IMR-90 (cell line): ENCODE results near the gene MID1IP1. TPM values are rescaled to one million over a fixed set of nuclear protein-coding genes. Genes with fewer than 3 reads are reported as not detected.

Experiments
- ATAC-seq: fragments of 200-7000 bp; cut with Tn5 transposase; 2 replicates; pipeline ENCODE4 v1.9.1; 2020; ENCODE audit warnings: low read depth, mild to moderate bottlenecking, moderate library complexity
- BruUV-seq: library from RNA; stranded (reverse); fragments of 400-500 nt; replicated peaks from 2 replicates; lab custom pipeline; 2021; lab: Mats Ljungman, UMichigan
- CTCF ChIA-PET: fragments of 300-600 bp; formaldehyde crosslinking; extraction: SDS; loops from one replicate; lab custom pipeline; 2021; ENCODE audit warnings: antibody characterized with exemption; lab: Yijun Ruan, JAX
- POLR2A ChIA-PET: fragments of 300-600 bp; sonication (Branson Sonifier 250); formaldehyde crosslinking; loops from one replicate; lab custom pipeline; 2022; ENCODE audit warnings: antibody characterized with exemption; ENCODE audit not compliant: unreplicated experiment; lab: Charles Lee
- DNase-seq: peaks from one replicate; pipeline ENCODE4 v3.0.0; 2013
- H2AFZ ChIP-seq: replicated peaks from 2 replicates; pipeline ENCODE3; 2013; ENCODE audit warnings: low read length, mild to moderate bottlenecking; ENCODE audit not compliant: poor library complexity
- H2AK5ac ChIP-seq: 2 replicates; pipeline ENCODE4 v1.6.1; 2013; ENCODE audit warnings: low read depth, low read length, inconsistent platforms
- H2AK9ac ChIP-seq: replicated peaks from 2 replicates; pipeline ENCODE3; 2013; ENCODE audit warnings: mild to moderate bottlenecking, low read depth, low read length, moderate library complexity; ENCODE audit not compliant: poor library complexity
- H2BK120ac ChIP-seq: 2 replicates; pipeline ENCODE4 v1.6.1; 2013; ENCODE audit warnings: low read depth, low read length, inconsistent platforms
- H2BK15ac ChIP-seq: 3 replicates; pipeline ENCODE4 v1.6.1; 2013; ENCODE audit warnings: low read depth, low read length, inconsistent platforms
- H2BK20ac ChIP-seq: 2 replicates; pipeline ENCODE4 v1.6.1; 2013; ENCODE audit warnings: low read depth, mild to moderate bottlenecking, inconsistent platforms, low read length, moderate library complexity
- H2BK5ac ChIP-seq: 2 replicates; pipeline ENCODE4 v1.6.1; 2013; ENCODE audit warnings: mild to moderate bottlenecking, low read depth, low read length, inconsistent platforms; ENCODE audit not compliant: poor library complexity, severe bottlenecking
- H3K14ac ChIP-seq: replicated peaks from 2 replicates; pipeline ENCODE4 v1.6.1; 2013; ENCODE audit warnings: low read depth, low read length, inconsistent platforms
- H3K18ac ChIP-seq: 2 replicates; pipeline ENCODE4 v1.6.1; 2013; ENCODE audit warnings: low read depth, low read length, control low read depth
- H3K23ac ChIP-seq: 2 replicates; pipeline ENCODE4 v1.6.1; 2013; ENCODE audit warnings: low read depth, low read length, inconsistent platforms
- H3K27ac ChIP-seq: 2 replicates; pipeline ENCODE4 v1.5.1; 2013; ENCODE audit warnings: mild to moderate bottlenecking, control low read depth, low read length; ENCODE audit not compliant: insufficient read depth
- H3K27me3 ChIP-seq: 2 replicates; pipeline ENCODE4 v1.6.1; 2013; ENCODE audit warnings: low read length; ENCODE audit not compliant: control insufficient read depth, insufficient read depth
- H3K36me3 ChIP-seq: 2 replicates; pipeline ENCODE4 v1.6.1; 2013; ENCODE audit warnings: low read length, mixed read lengths; ENCODE audit not compliant: control insufficient read depth, insufficient read depth
- H3K4ac ChIP-seq: 2 replicates; pipeline ENCODE4 v1.6.1; 2013; ENCODE audit warnings: low read depth, low read length, inconsistent platforms
- H3K4me1 ChIP-seq: 2 replicates; pipeline ENCODE4 v1.6.1; 2013; ENCODE audit warnings: low read length, mixed read lengths; ENCODE audit not compliant: control insufficient read depth, insufficient read depth
- H3K4me2 ChIP-seq: 2 replicates; pipeline ENCODE4 v1.6.1; 2013; ENCODE audit warnings: low read depth, mild to moderate bottlenecking, control low read depth, low read length, moderate library complexity
- H3K4me3 ChIP-seq: 2 replicates; pipeline ENCODE4 v1.5.1; 2013; ENCODE audit warnings: low read depth, mild to moderate bottlenecking, control low read depth, low read length, moderate library complexity; ENCODE audit not compliant: insufficient read depth
- H3K56ac ChIP-seq: 2 replicates; pipeline ENCODE4 v1.6.1; 2013; ENCODE audit warnings: low read length, inconsistent platforms; ENCODE audit not compliant: insufficient read depth; ENCODE audit errors: extremely low read depth
- H3K79me1 ChIP-seq, 2 experiments: 2 replicates each; pipeline ENCODE4 v1.6.1; 2013; ENCODE audit warnings: low read length in 2 of 2, inconsistent platforms in 1 of 2, low read depth in 1 of 2
- H3K9ac ChIP-seq: 2 replicates; pipeline ENCODE4 v1.6.1; 2013; ENCODE audit warnings: low read depth, low read length, control low read depth
- H3K9me1 ChIP-seq: 2 replicates; pipeline ENCODE4 v1.6.1; 2013; ENCODE audit warnings: low read length, inconsistent platforms; ENCODE audit not compliant: insufficient read depth
- H3K9me3 ChIP-seq: 2 replicates; pipeline ENCODE4 v1.6.1; 2013; ENCODE audit warnings: low read length; ENCODE audit not compliant: control insufficient read depth, insufficient read depth
- H4K20me1 ChIP-seq: 2 replicates; pipeline ENCODE4 v1.6.1; 2013; ENCODE audit warnings: low read length, inconsistent platforms; ENCODE audit not compliant: insufficient read depth
- H4K5ac ChIP-seq: 2 replicates; pipeline ENCODE4 v1.6.1; 2013; ENCODE audit warnings: mild to moderate bottlenecking, low read depth, low read length, control low read depth
- H4K8ac ChIP-seq, 2 experiments: 2 replicates each; pipeline ENCODE4 v1.6.1; 2013; ENCODE audit warnings: low read depth in 2 of 2, low read length in 2 of 2, control low read depth in 1 of 2, inconsistent platforms in 1 of 2
- H4K91ac ChIP-seq: 2 replicates; pipeline ENCODE4 v1.6.1; 2013; ENCODE audit warnings: low read depth, low read length, inconsistent platforms; ENCODE audit not compliant: insufficient read depth
- BHLHE40 ChIP-seq: fragments of 150-350 bp; IDR thresholded peaks from 2 replicates; pipeline ENCODE4 v1.6.1; 2016; ENCODE audit warnings: mild to moderate bottlenecking, low read depth, low read length
- CEBPB ChIP-seq: IDR thresholded peaks from 2 replicates; pipeline ENCODE4 v1.6.1; 2012; ENCODE audit warnings: low read depth, low read length, improper control_type of control experiment
- CHD1 ChIP-seq: IDR thresholded peaks from 2 replicates; pipeline ENCODE4 v1.6.1; 2012; ENCODE audit warnings: low read depth, low read length, improper control_type of control experiment
- ELK1 ChIP-seq: fragments of 150-350 bp; IDR thresholded peaks from 2 replicates; pipeline ENCODE4 v1.6.1; 2016; ENCODE audit warnings: low read depth, mild to moderate bottlenecking, low read length, moderate library complexity, borderline replicate concordance
- FOS ChIP-seq: fragments of 150-350 bp; IDR thresholded peaks from 2 replicates; pipeline ENCODE4 v1.6.1; 2016; ENCODE audit warnings: low read depth, low read length
- MAFK ChIP-seq: IDR thresholded peaks from 2 replicates; pipeline ENCODE4 v1.6.1; 2012; ENCODE audit warnings: low read depth, low read length, improper control_type of control experiment
- MAZ ChIP-seq: IDR thresholded peaks from 2 replicates; pipeline ENCODE4 v1.6.1; 2012; ENCODE audit warnings: low read depth, mild to moderate bottlenecking, low read length, improper control_type of control experiment, moderate library complexity, borderline replicate concordance
- MXI1 ChIP-seq: IDR thresholded peaks from 2 replicates; pipeline ENCODE4 v1.6.1; 2012; ENCODE audit warnings: low read depth, mild to moderate bottlenecking, low read length, moderate library complexity, borderline replicate concordance
- POLR2A ChIP-seq: IDR thresholded peaks from 2 replicates; pipeline ENCODE4 v1.6.1; 2012; ENCODE audit warnings: mild to moderate bottlenecking, low read depth, low read length
- RAD21 ChIP-seq: IDR thresholded peaks from 2 replicates; pipeline ENCODE4 v1.6.1; 2012; ENCODE audit warnings: low read length, improper control_type of control experiment
- RCOR1 ChIP-seq: IDR thresholded peaks from 2 replicates; pipeline ENCODE4 v1.6.1; 2012; ENCODE audit warnings: mild to moderate bottlenecking, low read length, improper control_type of control experiment; ENCODE audit not compliant: insufficient replicate concordance
- RFX5 ChIP-seq: IDR thresholded peaks from 2 replicates; pipeline ENCODE4 v1.8.0; 2012; ENCODE audit warnings: low read depth, mild to moderate bottlenecking, low read length, moderate library complexity
- SMC3 ChIP-seq: fragments of 150-350 bp; IDR thresholded peaks from 2 replicates; pipeline ENCODE4 v1.6.1; 2016; ENCODE audit warnings: low read depth, mild to moderate bottlenecking, antibody characterized with exemption, low read length, moderate library complexity
- dilution Hi-C: fragments of 300-500 bp; cut with HindIII; formaldehyde crosslinking; loops from one replicate; pipeline ENCODE4 v1.14.3; 2018; ENCODE audit warnings: low sequenced_read_pairs; ENCODE audit not compliant: unreplicated experiment
- in situ Hi-C: fragments of 300-500 bp; cut with MboI; formaldehyde crosslinking; loops from 3 replicates; pipeline ENCODE4 v1.14.3; 2019; ENCODE audit warnings: low sequenced_read_pairs, inconsistent platforms, mixed read lengths
- intact Hi-C: fragments of 100-400 bp; cut with micrococcal nuclease; formaldehyde crosslinking; loops from 2 replicates; pipeline ENCODE4 v1.10.0; 2022
- polyA plus RNA-seq, 3 experiments: library from polyadenylated mRNA; depleted of rRNA; stranded (reverse); fragments of >200 nt; gene quantifications; 2 replicates each; pipeline ENCODE4 v1.2.3, GENCODE V29; 2012; ENCODE audit warnings: low replicate concordance in 1 of 3
- total RNA-seq: library from RNA; depleted of rRNA; stranded (reverse); fragments of >200 nt; gene quantifications from 2 replicates; pipeline ENCODE4 v1.2.3, GENCODE V29; 2012
- TF ChIP-seq, protein P1 (sequence below): fragments of 150-350 bp; IDR thresholded peaks from 2 replicates; pipeline ENCODE4 v1.6.1; 2017; ENCODE audit warnings: mild to moderate bottlenecking, antibody characterized with exemption, low read length, low read depth
- TF ChIP-seq, protein P2 (sequence below): conservative IDR thresholded peaks from 2 replicates; pipeline ENCODE4 v1.5.1; 2012; ENCODE audit warnings: mild to moderate bottlenecking, low read depth, low read length, improper control_type of control experiment

MID1IP1 gene
- total and polyA plus RNA-seq, 2 of the 4 experiments (the other 2 are of a cell fraction), result 14.5 to 31.3 TPM

- POLR2A ChIA-PET, result interaction anchor here (0.6 to 0.7 kb wide), 2 partner anchors 13 to 149 kb away, joined by 3 read pairs; no protein-coding TSS in a partner anchor
- intact Hi-C loops, result no loop called here
Observed at GRCh38 chrX:38807873-38808272, 6.6 kb downstream of the MID1IP1 start.

More at GRCh38 chrX:38807873-38808272, 6.6 kb downstream of the MID1IP1 start:
- Histone ChIP-seq H3K9ac (no peak overlapping the region), H3K4me3 (no peak overlapping the region), H3K14ac (no peak overlapping the region), H4K8ac (no peak overlapping the region), H3K18ac (no peak overlapping the region), H3K4me1 (peaks cover 2% of the 10 kb centered on the region; the same call in 1 of the 2 replicates), H2BK120ac (no peak overlapping the region), H3K56ac (no peak overlapping the region), H3K9me1 (no peaks in the 10 kb centered on the region), H4K5ac (no peak overlapping the region), H2AK9ac (no peak overlapping the region), H3K36me3 (peaks cover 4% of the 10 kb centered on the region; the same call in 1 of the 2 replicates), H2AFZ (no peak overlapping the region), H3K9me3 (no peaks in the 10 kb centered on the region), H3K4me2 (no peak overlapping the region), H3K27ac (no peak overlapping the region), H3K4ac (no peak overlapping the region), H2AK5ac (no peak overlapping the region), H3K27me3 (no peaks in the 10 kb centered on the region), H3K79me1 (peaks cover 0 to 5% of the 10 kb centered on the region in 2 experiments; a peak in 2 of 4 replicates), H4K20me1 (no peaks in the 10 kb centered on the region), H2BK5ac (no peak overlapping the region), H2BK20ac (no peak overlapping the region), H2BK15ac (no peak overlapping the region), H4K91ac (no peak overlapping the region), H3K23ac (no peak overlapping the region)
- TF ChIP-seq ELK1 (no peak), SMC3 (no peak), CEBPB (no peak), MAFK (no peak), RCOR1 (no peak), POLR2A (no peak), RFX5 (no peak), CHD1 (no peak), BHLHE40 (no peak), MAZ (no peak), MXI1 (no peak), RAD21 (no peak), FOS (no peak)
- TF ChIP-seq, protein P1, sequence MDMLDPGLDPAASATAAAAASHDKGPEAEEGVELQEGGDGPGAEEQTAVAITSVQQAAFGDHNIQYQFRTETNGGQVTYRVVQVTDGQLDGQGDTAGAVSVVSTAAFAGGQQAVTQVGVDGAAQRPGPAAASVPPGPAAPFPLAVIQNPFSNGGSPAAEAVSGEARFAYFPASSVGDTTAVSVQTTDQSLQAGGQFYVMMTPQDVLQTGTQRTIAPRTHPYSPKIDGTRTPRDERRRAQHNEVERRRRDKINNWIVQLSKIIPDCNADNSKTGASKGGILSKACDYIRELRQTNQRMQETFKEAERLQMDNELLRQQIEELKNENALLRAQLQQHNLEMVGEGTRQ, result no peak
- TF ChIP-seq, protein P2, sequence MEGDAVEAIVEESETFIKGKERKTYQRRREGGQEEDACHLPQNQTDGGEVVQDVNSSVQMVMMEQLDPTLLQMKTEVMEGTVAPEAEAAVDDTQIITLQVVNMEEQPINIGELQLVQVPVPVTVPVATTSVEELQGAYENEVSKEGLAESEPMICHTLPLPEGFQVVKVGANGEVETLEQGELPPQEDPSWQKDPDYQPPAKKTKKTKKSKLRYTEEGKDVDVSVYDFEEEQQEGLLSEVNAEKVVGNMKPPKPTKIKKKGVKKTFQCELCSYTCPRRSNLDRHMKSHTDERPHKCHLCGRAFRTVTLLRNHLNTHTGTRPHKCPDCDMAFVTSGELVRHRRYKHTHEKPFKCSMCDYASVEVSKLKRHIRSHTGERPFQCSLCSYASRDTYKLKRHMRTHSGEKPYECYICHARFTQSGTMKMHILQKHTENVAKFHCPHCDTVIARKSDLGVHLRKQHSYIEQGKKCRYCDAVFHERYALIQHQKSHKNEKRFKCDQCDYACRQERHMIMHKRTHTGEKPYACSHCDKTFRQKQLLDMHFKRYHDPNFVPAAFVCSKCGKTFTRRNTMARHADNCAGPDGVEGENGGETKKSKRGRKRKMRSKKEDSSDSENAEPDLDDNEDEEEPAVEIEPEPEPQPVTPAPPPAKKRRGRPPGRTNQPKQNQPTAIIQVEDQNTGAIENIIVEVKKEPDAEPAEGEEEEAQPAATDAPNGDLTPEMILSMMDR, result no peak
- dilution Hi-C loops, result no loop called here
- in situ Hi-C loops, result no loop called here
- no TSS peak for BruUV-seq
- CTCF ChIA-PET, result no interaction called here
- no peak for ATAC-seq
- no peak for DNase-seq
